Osteocyte (in vitro differentiated cells): ENCODE results near the gene GSTP1. TPM values are rescaled to one million over a fixed set of nuclear protein-coding genes. Genes with fewer than 3 reads are reported as not detected.
"Not testable (repeated sequence)": the region's sequence is repeated elsewhere in the genome, so short reads cannot be mapped to it uniquely, and the experiment has no call there.

Source experiments
- DNase-seq: peaks from one replicate; pipeline ENCODE4 v3.0.0; 2021; ENCODE audit warnings: mixed read lengths; ENCODE audit not compliant: unreplicated experiment; ENCODE audit errors: extremely low spot score
- H3K27ac Mint-ChIP-seq: one replicate; pipeline ENCODE4 v1.8.0; 2021; ENCODE audit warnings: mild to moderate bottlenecking, mixed read lengths; ENCODE audit not compliant: unreplicated experiment
- H3K27me3 Mint-ChIP-seq: one replicate; pipeline ENCODE4 v1.8.0; 2021; ENCODE audit warnings: mixed read lengths; ENCODE audit not compliant: unreplicated experiment
- H3K36me3 Mint-ChIP-seq: one replicate; pipeline ENCODE4 v1.8.0; 2021; ENCODE audit warnings: mixed read lengths; ENCODE audit not compliant: unreplicated experiment
- H3K4me1 Mint-ChIP-seq: one replicate; pipeline ENCODE4 v1.8.0; 2021; ENCODE audit warnings: mixed read lengths; ENCODE audit not compliant: unreplicated experiment
- H3K4me3 Mint-ChIP-seq: one replicate; pipeline ENCODE4 v1.8.0; 2021; ENCODE audit warnings: mild to moderate bottlenecking, moderate library complexity, mixed read lengths; ENCODE audit not compliant: unreplicated experiment
- H3K9me3 Mint-ChIP-seq: one replicate; pipeline ENCODE4 v1.8.0; 2021; ENCODE audit warnings: mixed read lengths; ENCODE audit not compliant: unreplicated experiment
- total RNA-seq: library from RNA; stranded (reverse); gene quantifications from 2 replicates; pipeline ENCODE4 v1.2.1, GENCODE V29; 2021
- TF ChIP-seq, protein P1 (sequence below): fragments of 200-600 bp; sonication (generic); IDR thresholded peaks from 2 replicates; pipeline ENCODE4 v1.5.0; 2021; ENCODE audit warnings: antibody characterized with exemption, mild to moderate bottlenecking, moderate library complexity

GSTP1 gene
- total RNA-seq, 1 donor from 2014 or later = 544 TPM

DNA sequence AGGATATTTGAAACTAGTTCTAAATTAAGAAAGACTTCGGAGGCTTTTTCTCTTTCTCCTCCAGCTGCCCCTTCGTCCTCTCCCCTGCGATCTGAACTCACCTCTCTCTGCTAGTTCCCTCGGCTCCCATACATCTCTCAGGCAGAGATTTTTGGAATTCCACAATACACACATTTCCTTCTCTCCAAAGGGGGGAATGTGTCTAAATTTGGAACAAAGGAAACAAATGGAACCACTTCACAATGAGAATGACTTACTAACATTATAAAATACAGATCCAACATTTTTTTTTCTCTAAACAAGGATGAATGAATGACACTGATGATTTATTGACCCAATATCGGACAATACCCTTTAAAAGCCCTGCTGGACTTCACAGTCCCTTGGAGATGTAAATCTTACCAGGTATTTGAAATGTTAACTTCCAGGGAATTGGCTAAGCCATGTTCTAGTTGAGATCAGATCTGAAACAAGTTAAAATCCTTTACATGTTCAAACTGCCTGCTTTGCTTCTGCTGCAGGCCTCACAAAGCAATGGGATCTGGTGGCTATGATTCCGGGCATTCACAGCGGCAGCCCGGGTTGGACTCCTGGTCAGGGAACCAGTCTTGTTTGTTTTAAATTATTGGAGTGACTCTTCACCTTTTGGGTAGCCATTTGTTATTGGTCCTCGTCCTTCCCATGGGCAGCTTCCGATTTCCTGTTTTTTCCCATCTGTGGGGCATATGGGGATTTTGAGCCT is 20.5 kb upstream of the GSTP1 start:
- H3K9me3 Mint-ChIP-seq = no peaks in the 10 kb centered on the region
- no peak for DNase-seq
- TF ChIP-seq, protein P1, sequence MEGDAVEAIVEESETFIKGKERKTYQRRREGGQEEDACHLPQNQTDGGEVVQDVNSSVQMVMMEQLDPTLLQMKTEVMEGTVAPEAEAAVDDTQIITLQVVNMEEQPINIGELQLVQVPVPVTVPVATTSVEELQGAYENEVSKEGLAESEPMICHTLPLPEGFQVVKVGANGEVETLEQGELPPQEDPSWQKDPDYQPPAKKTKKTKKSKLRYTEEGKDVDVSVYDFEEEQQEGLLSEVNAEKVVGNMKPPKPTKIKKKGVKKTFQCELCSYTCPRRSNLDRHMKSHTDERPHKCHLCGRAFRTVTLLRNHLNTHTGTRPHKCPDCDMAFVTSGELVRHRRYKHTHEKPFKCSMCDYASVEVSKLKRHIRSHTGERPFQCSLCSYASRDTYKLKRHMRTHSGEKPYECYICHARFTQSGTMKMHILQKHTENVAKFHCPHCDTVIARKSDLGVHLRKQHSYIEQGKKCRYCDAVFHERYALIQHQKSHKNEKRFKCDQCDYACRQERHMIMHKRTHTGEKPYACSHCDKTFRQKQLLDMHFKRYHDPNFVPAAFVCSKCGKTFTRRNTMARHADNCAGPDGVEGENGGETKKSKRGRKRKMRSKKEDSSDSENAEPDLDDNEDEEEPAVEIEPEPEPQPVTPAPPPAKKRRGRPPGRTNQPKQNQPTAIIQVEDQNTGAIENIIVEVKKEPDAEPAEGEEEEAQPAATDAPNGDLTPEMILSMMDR = no peak

DNA sequence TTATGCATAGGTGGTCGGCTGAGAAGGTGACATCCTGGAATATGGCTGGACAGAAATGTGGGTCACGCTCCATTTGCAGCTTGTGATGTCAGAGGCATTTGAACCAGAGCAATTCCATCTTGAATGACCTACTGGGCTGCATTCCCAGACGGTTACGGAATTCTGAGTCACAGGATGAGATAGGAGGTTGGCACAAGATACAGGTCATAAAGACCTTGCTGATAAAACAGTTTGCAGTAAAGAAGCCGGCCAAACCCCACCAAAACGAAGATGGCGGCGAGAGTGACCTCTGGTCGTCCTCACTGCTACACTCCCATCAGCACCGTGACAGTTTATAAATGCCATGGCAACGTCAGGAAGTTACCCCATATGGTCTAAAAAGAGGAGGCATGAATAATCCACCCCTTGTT is 19.9 kb upstream of the GSTP1 start:
- H3K36me3 Mint-ChIP-seq, H3K27ac Mint-ChIP-seq, H3K4me3 Mint-ChIP-seq, DNase-seq, H3K9me3 Mint-ChIP-seq, H3K27me3 Mint-ChIP-seq: not testable (repeated sequence)
- H3K4me1 Mint-ChIP-seq = peaks cover 15% of the 10 kb centered on the region

More for the DNA sequence above, 20.5 kb upstream of the GSTP1 start:
- Mint-ChIP-seq H3K27me3 (peaks cover 3% of the 10 kb centered on the region), H3K27ac (no peak overlapping the region), H3K4me3 (no peak overlapping the region), H3K36me3 (no peaks in the 10 kb centered on the region), H3K4me1 (peaks cover 15% of the 10 kb centered on the region)

DNA sequence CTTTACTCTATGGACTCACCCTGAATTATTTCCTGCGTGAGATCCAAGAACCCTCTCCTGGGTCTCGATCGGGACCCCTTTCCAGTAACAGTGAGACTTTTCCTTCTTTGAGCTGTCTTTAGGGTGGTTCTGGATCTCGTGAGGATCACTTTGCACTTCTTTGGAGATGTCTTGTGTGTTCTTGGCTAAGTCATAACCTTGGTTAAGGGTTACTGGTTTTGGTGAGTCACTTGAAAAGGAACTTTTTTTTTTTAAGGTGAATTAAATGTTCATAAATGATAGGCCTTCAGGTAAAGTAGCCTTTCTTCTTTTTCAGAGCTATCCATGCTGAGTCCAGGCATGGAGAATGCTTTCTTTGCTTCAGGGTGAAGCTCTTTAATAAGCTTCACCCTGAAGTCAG is 19.4 kb upstream of the GSTP1 start:
- H3K4me3 Mint-ChIP-seq = no peak overlapping the region
- no peaks in the 10 kb centered on the region for H3K9me3 Mint-ChIP-seq
- H3K36me3 Mint-ChIP-seq = no peaks in the 10 kb centered on the region
- peaks cover 3% of the 10 kb centered on the region for H3K27me3 Mint-ChIP-seq
- peaks cover 15% of the 10 kb centered on the region for H3K4me1 Mint-ChIP-seq
- no peak overlapping the region for H3K27ac Mint-ChIP-seq
- TF ChIP-seq, protein P1 = no peak
- no peak for DNase-seq

DNA sequence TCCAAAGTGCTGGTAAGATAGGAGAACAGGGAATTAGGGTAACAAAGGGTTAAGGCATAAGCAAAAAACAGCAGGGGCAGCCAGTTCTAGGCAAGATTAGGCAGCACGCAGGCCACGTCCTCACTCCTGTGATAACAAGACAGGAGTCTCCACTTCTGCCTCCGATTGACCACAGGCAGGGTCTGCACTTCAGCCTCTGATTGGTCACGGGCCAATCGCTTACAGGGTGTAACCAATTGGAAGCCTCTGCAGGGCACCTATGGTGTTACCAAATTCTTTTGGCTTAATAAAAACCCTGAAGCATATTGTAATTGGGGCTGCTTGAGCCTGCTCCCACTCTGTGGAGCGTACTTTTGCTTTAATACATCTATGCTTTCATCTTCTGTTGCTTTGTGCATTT is 12.2 kb upstream of the GSTP1 start:
- Mint-ChIP-seq H3K36me3 (no peaks in the 10 kb centered on the region), H3K4me1 (no peaks in the 10 kb centered on the region), H3K27me3 (peaks cover 34% of the 10 kb centered on the region), H3K4me3 (no peak overlapping the region), H3K27ac (no peak overlapping the region), H3K9me3 (no peaks in the 10 kb centered on the region)
- TF ChIP-seq, protein P1 = no peak
- DNase-seq = no peak

DNA sequence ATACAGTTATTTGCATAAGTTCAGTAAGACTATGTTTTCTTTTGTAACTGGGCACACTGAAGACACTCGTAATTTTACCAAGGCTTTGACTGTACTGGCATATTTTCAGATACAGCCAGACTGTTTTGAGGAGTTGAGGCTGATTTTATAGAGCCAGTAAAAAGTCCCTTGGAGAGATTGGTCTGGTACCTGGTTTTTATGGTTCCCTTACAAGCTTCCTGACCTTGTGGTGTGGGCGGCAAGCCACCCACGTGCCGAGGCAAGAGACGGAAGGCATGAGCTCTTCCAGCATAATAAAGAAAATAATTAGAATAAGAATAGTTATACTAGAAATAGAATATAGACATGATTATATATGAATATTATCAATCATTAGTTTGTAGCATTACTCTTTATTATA is 11.3 kb upstream of the GSTP1 start:
- H3K27me3 Mint-ChIP-seq = peaks cover 35% of the 10 kb centered on the region

More for the DNA sequence above, 11.3 kb upstream of the GSTP1 start:
- Mint-ChIP-seq H3K4me1 (no peaks in the 10 kb centered on the region), H3K9me3 (no peaks in the 10 kb centered on the region), H3K4me3 (no peak overlapping the region), H3K27ac (no peak overlapping the region), H3K36me3 (no peaks in the 10 kb centered on the region)
- DNase-seq = no peak
- TF ChIP-seq, protein P1 = no peak
